ENCODE results near the gene SCGB3A1. TPM values are rescaled to one million over a fixed set of nuclear protein-coding genes. Genes with fewer than 3 reads are reported as not detected.

The SCGB3A1 gene
- total RNA-seq, 6 experiments from 2014 or later = not detected

- Mint-ChIP-seq H3K36me3 (ENCODE audit: low read depth) (no peaks in the 10 kb centered on the region), H3K27me3 (ENCODE audit: insufficient read depth) (peaks cover 2% of the 10 kb centered on the region), H3K4me3 (no peak overlapping the region), H3K27ac (no peak overlapping the region), H3K4me1 (ENCODE audit: low read depth) (no peaks in the 10 kb centered on the region), H3K9me3 (peaks cover 14% of the 10 kb centered on the region; the same call in 1 of the 2 replicates)
- DNase-seq = no peak
- no peak for TF ChIP-seq CTCF (IDR thresholded peaks at IDR 0.05)
Observed at GRCh38 chr5:180611140-180611850, 20.0 kb upstream of the SCGB3A1 start.

DNA sequence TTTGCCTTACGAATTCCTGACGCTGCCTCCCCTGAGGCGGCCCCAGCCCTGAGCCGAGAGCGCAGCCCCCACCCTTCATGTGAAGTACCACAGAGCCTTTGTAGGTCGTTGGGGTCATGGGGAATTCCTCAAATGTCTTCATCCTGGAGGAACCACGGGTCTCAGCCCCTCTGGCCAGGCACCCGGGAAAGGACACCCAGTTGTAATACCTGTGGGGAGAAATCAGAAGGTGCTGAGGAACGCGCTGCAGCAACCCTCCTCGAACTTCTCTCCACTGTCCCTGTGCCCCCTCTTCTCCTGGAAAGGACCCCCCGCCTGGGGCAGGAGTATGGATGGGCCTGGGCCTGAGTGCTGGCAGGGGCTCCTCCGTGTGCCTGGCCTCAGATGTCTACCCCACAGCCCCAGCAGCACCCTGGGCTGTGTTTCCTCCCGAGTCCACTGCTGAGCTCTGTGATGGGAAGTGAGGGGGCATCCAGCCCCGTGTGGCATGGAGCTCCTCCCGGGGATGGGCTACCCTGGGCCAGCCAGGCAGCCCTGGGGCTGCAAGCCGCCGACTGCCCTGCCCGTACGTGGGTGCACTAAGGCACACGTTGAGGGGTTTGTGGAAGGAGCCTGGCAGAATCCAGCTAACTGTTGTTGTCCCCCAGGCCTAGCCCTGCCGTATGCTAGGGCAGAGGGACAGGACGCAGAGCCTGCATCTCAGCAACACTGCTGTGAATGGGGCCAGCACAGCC, 18.7 kb upstream of the SCGB3A1 start:
- Mint-ChIP-seq H3K36me3 (ENCODE audit: low read depth) (no peaks in the 10 kb centered on the region), H3K27ac (no peak overlapping the region), H3K9me3 (peaks cover 11% of the 10 kb centered on the region; the same call in 1 of the 2 replicates), H3K4me1 (ENCODE audit: low read depth) (no peaks in the 10 kb centered on the region), H3K27me3 (ENCODE audit: insufficient read depth) (peaks cover 2% of the 10 kb centered on the region), H3K4me3 (no peak overlapping the region)
- TF ChIP-seq CTCF (IDR thresholded peaks at IDR 0.05) = no peak
- no peak for DNase-seq

GRCh38 chr5:180609386-180609785, 18.1 kb upstream of the SCGB3A1 start:
- peaks cover 2% of the 10 kb centered on the region for H3K27me3 Mint-ChIP-seq (ENCODE audit: insufficient read depth)
- no peak for TF ChIP-seq CTCF (IDR thresholded peaks at IDR 0.05)
- no peak for DNase-seq
- H3K4me3 Mint-ChIP-seq = no peak overlapping the region
- peaks cover 5% of the 10 kb centered on the region; the same call in 1 of the 2 replicates for H3K9me3 Mint-ChIP-seq
- no peaks in the 10 kb centered on the region for H3K4me1 Mint-ChIP-seq (ENCODE audit: low read depth)
- H3K27ac Mint-ChIP-seq = no peak overlapping the region
- H3K36me3 Mint-ChIP-seq (ENCODE audit: low read depth) = no peaks in the 10 kb centered on the region

- Mint-ChIP-seq H3K4me1 (ENCODE audit: low read depth) (no peaks in the 10 kb centered on the region), H3K9me3 (no peaks in the 10 kb centered on the region; the same call in 1 of the 2 replicates), H3K4me3 (no peak overlapping the region), H3K36me3 (ENCODE audit: low read depth) (no peaks in the 10 kb centered on the region), H3K27me3 (ENCODE audit: insufficient read depth) (peaks cover 5% of the 10 kb centered on the region), H3K27ac (no peak overlapping the region)
- TF ChIP-seq CTCF (IDR thresholded peaks at IDR 0.05) = no peak
- no peak for DNase-seq
Observed at GRCh38 chr5:180608572-180609310, 17.4 kb upstream of the SCGB3A1 start.

DNA sequence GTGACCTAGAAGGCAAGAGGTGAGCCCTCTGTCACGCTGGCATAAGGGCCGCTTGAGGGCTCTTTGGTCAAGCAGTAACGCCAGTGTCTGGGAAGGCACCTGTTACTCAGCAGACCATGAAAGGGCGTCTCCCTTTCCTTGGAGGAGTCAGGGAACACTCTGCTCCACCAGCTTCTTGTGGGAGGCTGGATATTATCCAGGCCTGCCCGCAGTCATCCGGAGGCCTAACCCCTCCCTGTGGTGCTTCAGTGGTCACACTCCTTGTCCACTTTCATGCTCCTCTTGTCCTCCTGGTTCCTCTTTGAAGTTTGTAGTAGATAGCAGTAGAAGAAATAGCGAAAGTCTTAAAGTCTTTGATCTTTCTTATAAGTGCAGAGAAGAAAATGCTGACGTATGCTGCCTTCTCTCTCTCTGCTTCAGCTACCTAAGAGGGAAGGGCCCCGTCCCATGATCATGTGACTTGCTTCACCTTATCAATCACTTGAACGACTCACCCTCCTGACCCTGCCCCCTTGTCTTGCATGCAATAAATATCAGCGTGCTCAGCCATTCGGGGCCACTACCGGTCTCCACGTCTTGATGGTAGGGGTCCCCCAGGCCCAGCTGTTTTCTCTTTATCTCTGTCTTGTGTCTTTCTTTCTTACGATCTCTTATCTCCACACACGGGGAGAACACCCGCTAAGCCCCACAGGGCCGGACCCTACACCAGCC, 16.7 kb upstream of the SCGB3A1 start:
- TF ChIP-seq CTCF (IDR thresholded peaks at IDR 0.05) = no peak
- Mint-ChIP-seq H3K36me3 (ENCODE audit: low read depth) (no peaks in the 10 kb centered on the region), H3K4me1 (ENCODE audit: low read depth) (no peaks in the 10 kb centered on the region), H3K4me3 (no peak overlapping the region), H3K9me3 (no peaks in the 10 kb centered on the region; the same call in 1 of the 2 replicates), H3K27me3 (ENCODE audit: insufficient read depth) (peaks cover 3% of the 10 kb centered on the region; the same call in 1 of the 2 replicates), H3K27ac (no peak overlapping the region)
- DNase-seq = no peak

All from HFFc6 (cell line).